GM18519 (cell line): ENCODE data around the gene ZSCAN12.
A peak's percentile ranks its signal among the peaks of the same experiment; 100 is the strongest.
"Not testable (repeated sequence)": the region's sequence is repeated elsewhere in the genome, so short reads cannot be mapped to it uniquely, and the experiment has no call there.

Experiments
- ATAC-seq: cut with Tn5 transposase; IDR thresholded peaks from one replicate; pipeline ENCODE4 v1.9.1; 2021; ENCODE audit warnings: mild to moderate bottlenecking, moderate library complexity; ENCODE audit not compliant: unreplicated experiment, low FRiP score

The ZSCAN12 gene

DNA sequence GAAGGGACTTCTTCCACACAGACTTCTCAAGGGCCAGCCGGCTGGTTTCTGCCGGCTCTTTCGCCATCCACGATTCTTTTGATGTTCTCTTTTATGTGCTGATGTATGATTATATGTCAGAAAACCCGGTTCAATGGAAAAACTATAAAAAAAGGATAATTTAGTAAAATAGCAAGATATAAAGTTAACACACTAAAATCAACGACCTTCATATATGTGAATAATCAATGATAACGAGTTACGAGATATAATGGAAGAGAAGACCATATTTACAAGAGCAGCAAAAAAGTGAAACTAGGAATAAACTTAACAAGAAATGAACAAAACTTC is 540 bp upstream of the ZSCAN12 start:
- ATAC-seq: no peak

DNA sequence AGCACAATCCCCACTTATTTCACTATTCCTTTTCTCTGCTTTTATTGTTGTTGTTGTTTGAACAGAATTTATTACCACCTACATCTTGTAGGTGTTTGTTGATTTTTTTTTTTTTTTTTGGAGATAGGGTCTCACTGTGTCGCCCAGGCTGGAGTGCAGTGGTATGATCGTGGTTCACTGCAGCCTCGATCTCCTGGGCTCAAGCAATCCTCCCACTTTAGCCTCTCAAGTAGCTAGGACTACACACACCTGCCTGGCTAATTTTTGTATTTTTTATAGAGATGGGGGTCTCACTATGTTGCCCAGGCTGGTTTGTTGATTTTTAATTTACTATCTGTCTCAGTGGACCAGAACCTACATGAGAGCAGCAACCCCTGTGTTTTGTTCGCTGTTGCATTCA is 3.6 kb downstream of the ZSCAN12 start:
- ATAC-seq: no peak

DNA sequence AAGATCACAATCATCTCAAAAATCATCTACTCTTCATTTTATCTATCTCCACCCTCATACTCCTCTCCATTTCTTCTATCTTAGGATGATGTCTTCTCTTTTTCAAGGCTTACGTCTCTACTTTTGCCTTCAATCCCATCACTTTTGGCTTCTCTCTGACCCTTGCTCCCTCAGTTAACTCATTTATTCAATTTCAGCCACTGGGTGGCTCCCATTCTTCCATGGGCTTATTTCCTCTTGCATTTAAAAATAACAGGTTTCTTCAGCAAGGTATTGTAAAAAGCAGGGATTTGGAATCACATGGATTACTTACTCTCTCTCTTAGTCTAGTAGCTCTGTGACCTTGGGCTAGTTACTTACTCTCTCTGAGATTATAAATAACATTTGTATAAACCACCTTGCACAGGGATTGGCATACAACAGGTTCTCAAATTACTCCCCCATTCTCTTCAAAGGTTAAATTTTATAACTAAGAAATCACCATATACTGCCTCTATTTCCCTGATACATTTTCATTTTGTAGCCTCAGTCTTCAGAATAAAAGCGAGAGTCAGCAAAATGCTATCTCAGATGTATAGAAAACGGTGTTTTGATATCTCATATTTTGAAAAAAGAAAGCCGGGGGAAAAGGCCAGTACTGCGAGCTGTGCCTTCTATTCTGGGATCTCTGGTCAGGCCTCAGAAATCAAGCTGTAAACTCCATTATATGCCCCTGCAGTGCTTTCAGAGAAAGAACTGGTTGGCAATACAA is 5.5 kb downstream of the ZSCAN12 start:
- no peak for ATAC-seq

DNA sequence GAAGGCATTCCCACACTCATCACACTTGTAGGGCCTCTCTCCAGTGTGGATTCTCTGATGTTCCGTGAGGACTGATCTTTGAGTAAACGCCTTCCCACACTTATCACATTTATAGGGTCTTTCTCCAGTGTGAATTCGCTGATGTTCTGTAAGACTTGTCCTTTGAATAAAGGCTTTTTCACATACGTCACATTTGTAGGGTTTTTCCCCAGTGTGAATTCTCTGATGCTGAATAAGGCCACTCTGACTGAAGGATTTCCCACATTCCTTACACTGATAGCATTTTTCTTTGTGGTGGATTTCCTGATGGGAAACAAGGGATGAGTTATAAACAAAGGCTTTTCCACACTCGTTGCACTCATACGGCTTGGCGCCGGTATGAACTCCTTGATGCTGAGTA is 8.9 kb downstream of the ZSCAN12 start:
- ATAC-seq: no peak

DNA sequence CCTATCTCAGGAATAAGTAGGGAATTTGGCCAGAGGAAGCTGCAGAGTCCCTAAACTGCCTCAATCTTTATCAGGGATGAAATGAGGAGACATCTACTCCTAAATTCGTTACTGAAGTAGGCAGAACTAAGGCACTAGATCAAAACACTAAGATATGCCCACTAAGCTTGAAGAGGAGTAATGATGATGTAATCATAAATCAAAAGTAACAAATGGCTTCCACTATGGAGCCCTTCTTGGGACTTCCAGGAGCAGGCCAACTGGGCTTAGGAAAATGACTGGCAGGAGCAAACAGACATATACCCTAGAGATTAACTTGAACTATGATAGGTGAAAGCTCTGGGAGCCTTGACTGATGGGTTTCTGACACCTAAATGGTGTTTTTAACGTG is 15.4 kb downstream of the ZSCAN12 start:
- no peak for ATAC-seq

DNA sequence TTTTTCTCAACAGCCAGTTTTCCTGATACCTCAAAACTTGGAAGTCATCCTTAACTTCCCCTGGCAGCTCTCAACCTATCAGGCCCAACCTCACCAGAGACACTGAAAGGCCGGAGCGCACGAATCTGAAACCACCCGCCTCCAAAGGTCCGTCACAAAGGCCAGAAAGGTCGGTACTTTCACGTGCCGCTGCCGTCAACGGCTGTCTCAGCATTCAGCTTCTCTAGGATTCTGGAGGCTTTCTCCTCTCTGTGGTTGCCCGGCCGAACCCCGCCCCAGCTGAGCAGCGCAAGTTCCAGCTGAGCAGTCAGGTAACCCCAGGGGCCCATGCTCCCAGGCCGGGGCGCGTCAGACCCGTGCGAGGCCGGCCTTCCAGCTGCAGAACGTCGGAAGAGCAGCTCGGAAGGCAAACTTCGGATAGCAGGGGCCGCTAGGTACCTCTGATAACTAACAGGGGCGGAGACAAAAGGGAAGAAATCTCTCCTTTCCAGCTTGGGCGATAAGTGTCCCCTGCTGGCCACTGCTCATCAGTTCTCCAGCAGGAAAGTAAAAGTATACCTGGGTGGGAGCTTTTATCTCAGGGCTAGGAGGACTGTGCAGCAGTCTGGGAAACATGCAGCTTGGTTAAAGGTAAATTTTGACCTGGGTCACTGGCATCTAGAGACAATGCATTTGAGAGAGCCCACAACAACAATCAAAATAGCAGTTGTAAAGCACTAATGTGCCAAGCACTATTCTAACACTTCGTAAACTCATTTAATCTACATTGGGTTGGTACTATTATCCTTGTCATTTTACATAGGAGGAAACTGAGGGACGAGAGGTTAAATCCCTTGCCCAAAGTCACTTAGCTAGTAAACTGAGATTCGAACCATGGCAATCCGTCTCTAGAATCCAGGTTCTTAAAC is 16.1 kb downstream of the ZSCAN12 start:
- peak; percentile 69 for ATAC-seq

DNA sequence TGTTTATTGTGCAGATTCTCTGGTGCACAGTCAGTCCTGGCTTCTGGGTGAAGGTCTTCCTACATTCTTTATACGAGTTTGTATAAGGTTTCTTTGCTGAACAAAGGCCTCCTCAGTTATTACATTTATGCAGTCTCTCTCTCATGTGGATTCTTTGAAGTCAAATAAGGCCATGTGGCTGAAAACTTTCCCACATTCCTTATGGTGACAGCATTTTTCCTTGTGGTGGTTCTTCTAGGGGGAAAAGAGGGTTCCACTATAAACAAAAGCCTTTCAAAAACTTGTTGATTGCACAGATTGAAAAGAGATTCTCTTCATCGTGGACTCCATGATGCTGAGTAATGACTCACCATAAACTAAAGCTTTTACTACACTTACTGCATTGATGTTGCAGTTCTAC is 19.2 kb downstream of the ZSCAN12 start:
- ATAC-seq: no peak

DNA sequence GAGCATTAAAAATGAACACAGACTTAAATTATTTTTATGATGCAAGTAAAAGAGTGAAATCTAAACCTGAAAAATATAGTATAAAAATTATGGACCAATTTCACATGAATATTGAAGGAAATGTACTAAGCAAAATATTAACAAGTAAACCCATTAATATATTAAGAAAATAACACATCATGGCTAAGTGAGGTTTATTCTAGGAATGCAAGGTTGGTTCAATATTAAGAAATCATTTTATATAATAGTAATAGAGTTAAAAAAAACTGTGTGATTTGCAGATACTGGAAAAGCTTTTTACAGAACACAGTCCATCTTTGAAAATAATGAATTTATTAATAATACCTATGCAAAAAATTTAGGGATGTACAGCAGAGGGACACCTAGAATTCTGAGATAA is 20.9 kb downstream of the ZSCAN12 start:
- ATAC-seq: no peak

DNA sequence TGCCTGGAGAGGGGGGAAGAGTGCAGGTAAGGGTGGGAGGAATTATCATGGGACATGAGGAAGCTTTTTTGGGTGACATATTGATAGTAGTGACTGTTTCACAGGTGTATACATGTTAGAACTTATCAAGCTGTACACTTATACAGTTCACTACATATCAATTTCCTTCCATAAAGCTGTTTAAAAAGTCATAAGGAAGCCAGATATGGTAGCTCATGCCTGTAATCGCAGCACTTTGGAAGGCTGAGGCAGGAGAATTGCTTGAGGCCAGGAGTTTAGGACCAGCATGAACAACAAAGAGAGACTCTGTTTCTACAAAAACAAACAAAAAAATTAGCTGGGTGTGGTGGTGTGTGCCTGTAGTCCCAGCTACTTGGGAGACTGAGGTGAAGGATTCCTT is 21.7 kb downstream of the ZSCAN12 start:
- no peak for ATAC-seq

DNA sequence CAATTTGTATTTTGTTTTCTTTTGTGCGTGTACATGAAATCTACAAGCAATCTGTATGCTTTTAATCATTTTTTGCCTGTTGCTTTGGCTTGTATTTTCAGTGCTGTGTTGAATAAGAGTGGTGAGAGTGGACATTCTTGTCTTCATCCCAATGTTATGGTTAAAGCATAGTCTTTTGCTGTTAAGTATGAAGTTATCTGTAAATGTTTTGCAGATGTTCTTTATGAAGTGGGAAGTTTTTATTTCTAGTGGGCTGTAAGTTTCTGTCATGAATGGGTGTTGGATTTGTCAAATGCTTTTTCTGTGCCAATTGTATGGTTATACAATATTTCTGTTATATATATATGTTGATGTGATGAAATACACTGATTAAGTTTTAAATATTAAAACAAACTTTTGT is 25.6 kb downstream of the ZSCAN12 start:
- ATAC-seq: no peak

DNA sequence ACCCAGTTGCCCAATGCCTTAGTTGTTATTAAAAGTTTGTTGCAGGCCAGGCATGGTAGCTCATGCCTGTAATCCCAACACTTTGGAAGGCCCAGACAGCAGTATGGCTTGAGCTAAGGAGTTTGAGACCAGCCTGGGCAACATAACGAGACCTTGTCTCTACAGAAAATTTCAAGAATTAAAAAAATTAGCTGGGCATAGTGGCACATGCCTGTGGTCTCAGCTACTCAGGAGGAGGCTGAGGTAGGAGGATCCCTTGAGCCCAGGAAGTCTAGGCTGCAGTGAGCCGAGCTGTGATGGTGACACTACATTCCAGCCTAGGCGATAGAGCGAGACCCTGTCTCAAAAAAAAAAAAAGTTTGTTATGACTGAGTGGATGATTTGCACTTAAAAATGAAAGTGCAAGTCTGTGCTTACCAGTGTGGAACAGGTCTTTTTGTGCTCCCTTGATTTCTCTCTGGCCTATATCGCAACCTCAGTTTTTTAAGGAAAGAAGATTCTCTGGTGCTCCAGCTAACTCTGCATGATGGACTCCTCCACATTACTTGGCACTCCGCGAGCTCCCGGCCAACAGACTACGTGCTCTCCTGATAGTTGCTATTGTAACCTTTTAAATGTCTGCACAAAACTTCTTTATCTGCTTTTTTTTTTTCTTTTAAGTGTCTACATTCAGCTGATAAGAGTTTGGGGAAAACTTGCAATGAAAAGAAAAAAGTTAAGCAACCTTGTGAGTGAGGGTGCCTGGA is 27.7 kb downstream of the ZSCAN12 start:
- no peak for ATAC-seq

DNA sequence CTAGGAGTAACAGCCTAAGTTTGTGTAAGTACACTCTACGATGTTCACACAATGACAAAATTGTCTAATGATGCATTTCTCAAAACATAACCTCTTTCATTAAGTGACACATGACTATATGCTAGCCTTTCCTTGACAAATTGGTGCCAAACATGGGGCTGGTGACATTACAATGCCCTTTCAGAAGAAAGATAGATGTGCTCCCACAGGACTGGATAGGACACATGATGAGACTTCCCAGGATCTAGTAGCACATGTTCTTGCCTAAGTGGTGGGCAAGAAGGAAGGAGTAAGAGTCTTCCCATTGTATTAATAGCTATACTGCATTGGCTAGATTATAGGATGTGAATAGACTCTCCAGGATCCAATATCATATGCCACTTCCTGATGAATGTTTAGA is 28.3 kb downstream of the ZSCAN12 start:
- ATAC-seq: no peak

DNA sequence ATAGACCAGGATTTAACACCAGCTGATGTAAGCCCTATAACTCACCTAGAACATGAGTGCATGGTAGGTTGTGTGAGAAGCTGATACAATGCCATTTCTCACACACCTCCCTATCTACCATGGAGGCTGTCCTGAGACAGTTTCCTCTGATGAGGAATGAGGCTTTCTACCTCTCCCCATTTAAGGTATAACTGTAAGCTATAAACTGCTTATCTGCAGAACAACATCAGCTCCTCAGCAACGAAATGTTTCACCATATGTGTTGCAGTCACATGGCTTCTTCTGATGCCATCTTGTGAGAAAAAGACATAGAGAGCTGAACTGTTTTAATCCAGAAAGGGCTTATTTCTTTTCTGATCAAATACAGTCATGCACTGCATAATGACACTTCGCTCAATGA is 29.1 kb downstream of the ZSCAN12 start:
- no peak for ATAC-seq

DNA sequence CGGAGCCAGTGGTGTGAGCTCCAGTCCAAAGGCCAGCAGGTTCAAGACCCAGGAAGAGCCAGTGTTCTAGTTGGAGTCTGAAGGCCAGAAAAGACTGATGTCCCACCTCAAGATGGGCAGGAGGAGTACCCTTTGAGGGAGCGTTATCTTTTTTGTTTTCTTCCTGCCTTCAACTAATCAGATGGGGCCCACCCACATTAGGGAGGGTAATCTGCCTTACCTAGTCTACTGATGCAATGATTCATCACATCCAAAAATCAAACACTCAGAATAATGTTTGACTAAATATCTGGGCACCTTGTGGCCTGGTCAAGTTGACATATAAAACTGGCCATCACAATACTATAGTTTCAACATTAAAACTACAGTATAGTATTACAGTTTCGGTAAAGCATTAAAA is 30.1 kb downstream of the ZSCAN12 start:
- no peak for ATAC-seq

DNA sequence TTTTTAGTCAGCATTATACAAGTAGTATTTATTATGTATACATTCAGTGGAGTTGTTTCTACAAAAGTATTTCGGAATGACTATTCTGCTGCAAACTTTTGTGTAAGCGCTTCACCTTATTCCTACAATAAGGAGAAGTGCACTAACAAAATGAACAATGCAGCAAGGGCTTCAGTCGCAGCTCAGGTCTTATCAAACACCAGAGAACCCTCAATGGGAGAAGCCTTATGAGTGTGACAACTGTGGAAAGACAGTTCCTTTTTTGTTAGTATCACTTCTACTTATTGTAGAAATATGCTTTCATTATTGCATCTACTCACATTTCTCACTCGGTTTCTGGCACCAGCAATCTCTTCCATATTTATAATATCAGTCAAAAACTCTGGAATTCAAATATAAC is 31.0 kb downstream of the ZSCAN12 start:
- peak; percentile 67 for ATAC-seq

DNA sequence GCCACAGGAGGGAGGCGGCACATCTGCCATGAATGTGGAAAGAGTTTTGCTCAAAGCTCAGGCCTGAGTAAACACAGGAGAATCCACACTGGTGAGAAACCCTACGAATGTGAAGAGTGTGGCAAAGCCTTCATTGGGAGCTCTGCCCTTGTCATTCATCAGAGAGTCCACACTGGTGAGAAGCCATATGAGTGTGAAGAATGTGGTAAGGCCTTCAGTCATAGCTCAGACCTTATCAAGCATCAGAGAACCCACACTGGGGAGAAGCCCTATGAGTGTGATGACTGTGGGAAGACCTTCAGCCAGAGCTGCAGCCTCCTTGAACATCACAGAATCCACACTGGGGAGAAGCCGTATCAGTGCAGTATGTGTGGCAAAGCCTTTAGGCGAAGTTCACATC is 34.0 kb downstream of the ZSCAN12 start:
- ATAC-seq: not testable (repeated sequence)

DNA sequence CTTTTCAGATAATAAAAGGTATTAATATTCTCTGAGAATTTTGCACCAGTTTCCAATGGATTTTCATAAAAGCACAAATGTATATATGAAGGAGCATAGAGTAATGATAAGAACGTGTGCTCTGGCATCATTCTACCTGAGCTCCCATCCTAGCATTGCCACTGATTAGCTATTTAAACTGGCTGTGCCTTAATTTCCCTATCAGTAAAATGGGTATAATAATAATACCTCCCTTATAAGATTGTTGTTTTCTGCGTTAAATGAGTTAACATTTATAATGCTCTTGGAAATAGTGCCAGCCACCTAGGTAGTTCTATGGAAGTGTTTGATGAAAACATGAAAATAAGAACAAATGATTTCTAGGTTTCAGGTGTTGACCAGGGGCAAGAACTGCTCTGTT is 38.6 kb downstream of the ZSCAN12 start:
- no peak for ATAC-seq

DNA sequence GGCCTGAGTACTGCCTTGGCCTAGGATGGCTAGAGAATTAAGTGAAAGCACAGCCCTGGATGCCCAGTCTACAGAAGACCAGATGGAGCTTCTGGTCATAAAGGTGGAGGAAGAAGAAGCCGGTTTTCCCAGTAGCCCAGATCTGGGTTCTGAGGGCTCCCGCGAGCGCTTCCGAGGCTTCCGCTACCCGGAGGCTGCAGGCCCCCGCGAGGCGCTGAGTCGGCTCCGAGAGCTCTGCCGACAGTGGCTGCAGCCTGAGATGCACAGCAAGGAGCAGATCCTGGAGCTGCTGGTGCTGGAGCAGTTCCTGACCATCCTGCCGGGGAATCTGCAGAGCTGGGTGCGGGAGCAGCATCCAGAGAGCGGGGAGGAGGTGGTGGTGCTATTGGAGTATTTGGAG is 40.0 kb downstream of the ZSCAN12 start:
- ATAC-seq: not testable (repeated sequence)

DNA sequence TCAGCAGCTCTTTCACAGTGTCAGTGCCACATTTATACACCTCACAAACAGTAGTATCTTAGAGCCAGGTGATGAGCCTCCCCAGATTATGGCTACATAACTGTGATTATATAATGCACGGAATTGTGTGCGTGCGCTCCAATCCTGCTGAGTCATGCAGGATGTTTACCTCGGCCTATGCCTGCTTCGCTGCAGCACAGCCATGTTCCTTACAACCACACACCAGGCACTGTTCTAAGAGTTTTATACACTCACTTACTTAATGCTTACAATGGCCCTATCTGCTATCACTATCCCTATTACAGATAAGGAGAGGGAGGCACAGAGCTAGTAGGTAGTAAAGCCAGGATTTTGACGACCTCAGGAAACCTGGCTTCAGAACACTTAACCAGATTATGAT is 42.5 kb downstream of the ZSCAN12 start:
- no peak for ATAC-seq

DNA sequence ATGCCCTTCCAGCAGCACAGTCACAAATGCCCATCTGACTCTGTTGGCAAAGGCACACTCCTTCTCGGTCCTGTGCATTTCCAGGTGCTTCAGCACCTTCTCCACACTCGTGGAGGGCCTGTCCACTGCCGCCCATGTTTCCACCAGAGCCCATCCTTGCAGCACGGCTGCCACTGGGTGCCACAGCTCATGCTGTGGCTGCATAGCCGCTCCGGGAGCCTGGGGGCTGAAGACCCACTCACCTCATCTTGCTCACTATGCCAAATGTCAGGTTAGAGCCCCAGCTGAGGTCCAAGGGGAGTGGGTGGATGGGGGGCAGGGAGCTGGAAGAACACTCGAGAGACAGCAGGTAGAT is 42.9 kb downstream of the ZSCAN12 start:
- ATAC-seq: no peak
